A549 treated with dexamethasone at 1 μM for 4 hours (cell line): ENCODE data around the gene PSMD3. TPM values are rescaled to one million over a fixed set of nuclear protein-coding genes. Genes with fewer than 3 reads are reported as not detected.

Experiments
- total RNA-seq: library from RNA; stranded (reverse); fragments of 200-300 nt; extraction: Qiagen RNA extraction; gene quantifications from 5 replicates; pipeline ENCODE4 v1.2.3, GENCODE V29; 2022

PSMD3 gene
- 157 to 178 TPM (median 165 TPM) in 5 replicates for total RNA-seq

DNA sequence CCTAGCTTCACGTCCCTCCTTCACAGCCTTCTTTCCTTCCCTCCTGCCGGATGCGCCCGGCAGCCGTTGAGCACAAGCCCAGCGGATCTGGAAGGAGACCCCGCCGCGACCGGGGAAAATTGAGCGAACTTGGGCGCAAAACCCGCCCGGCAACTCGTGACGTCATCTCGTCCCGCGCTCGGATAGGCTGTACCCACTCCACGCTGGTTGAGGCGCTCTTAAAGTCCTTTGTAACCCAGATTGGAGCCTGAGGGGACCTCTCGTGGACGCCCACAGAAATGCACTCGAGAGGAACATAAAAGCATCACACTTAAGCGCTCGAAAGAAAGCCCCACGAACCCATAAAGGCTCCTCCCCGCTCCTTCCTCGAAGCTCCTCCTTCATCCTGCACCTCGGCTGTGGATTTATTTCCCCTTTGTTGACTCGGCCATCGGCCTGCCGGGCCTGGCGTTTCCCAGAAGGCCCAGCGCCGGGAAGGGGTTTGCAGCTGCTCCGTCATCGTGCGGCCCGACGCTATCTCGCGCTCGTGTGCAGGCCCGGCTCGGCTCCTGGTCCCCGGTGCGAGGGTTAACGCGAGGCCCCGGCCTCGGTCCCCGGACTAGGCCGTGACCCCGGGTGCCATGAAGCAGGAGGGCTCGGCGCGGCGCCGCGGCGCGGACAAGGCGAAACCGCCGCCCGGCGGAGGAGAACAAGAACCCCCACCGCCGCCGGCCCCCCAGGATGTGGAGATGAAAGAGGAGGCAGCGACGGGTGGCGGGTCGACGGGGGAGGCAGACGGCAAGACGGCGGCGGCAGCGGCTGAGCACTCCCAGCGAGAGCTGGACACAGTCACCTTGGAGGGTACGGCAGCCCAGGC lies at the start of gene PSMD3:
TSS of gene PSMD3 (plus strand) at position 457 of the 856 bp plus-strand sequence. CDS start at position 621, 164 bp downstream.

DNA sequence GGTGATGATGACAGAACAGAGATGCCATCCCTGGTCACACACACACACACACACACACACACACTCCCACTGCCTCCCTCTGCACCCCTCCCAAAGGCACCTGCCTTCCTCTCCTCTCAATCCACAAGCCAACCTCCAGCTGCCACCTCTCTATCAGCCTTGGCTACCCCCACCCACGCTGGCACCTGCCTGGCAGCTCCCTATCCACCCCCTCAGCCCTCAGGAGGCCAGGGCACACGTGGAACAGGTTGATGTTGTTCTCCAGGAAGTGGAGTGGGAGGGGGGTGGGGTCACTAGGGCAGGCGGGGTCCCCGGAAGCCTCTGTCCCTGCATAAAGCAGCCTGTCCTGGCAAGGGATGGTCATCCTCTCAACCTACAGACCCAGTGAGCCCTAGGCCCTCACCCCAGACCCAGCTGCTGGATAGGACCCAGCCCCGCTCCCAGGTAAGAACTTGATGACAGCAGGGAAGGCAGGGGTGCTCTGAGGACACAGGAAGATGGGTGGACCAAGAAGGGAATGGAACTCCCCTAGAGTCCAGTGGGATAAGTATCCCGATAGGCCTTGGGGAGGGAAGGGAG lies 17.9 kb upstream of the PSMD3 start, which contains the start of gene GSDMA:
TSS of gene GSDMA (plus strand) at position 363 of the 579 bp plus-strand sequence. CDS start 2,684 bp downstream, outside the sequence.

DNA sequence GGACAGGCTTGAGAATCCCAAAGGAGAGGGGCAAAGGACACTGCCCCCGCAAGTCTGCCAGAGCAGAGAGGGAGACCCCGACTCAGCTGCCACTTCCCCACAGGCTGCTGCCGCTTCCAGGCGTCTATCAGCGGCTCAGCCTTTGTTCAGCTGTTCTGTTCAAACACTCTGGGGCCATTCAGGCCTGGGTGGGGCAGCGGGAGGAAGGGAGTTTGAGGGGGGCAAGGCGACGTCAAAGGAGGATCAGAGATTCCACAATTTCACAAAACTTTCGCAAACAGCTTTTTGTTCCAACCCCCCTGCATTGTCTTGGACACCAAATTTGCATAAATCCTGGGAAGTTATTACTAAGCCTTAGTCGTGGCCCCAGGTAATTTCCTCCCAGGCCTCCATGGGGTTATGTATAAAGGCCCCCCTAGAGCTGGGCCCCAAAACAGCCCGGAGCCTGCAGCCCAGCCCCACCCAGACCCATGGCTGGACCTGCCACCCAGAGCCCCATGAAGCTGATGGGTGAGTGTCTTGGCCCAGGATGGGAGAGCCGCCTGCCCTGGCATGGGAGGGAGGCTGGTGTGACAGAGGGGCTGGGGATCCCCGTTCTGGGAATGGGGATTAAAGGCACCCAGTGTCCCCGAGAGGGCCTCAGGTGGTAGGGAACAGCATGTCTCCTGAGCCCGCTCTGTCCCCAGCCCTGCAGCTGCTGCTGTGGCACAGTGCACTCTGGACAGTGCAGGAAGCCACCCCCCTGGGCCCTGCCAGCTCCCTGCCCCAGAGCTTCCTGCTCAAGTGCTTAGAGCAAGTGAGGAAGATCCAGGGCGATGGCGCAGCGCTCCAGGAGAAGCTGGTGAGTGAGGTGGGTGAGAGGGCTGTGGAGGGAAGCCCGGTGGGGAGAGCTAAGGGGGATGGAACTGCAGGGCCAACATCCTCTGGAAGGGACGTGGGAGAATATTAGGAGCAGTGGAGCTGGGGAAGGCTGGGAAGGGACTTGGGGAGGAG lies 34.7 kb downstream of the PSMD3 start, which contains the start of gene CSF3:
TSS of gene CSF3 (plus strand) at position 436 of the 993 bp plus-strand sequence. CDS start at position 471, 35 bp downstream.

Other genes with a start within 250 kb of the PSMD3 start
- gene GRB7, start 242.9 kb upstream of the PSMD3 start, total RNA-seq = 3.5 to 5.7 TPM (median 4.8 TPM) in 5 replicates
- not detected in 5 replicates for gene IKZF3, start 116.5 kb upstream of the PSMD3 start, total RNA-seq
- gene ZPBP2, start 112.6 kb upstream of the PSMD3 start, total RNA-seq = not detected in 5 replicates
- 1.2 to 2.4 TPM (median 2.2 TPM) in 5 replicates for gene GSDMB, start 62.2 kb upstream of the PSMD3 start, total RNA-seq
- 33.0 to 41.3 TPM (median 37.4 TPM) in 5 replicates for gene ORMDL3, start 53.2 kb upstream of the PSMD3 start, total RNA-seq
- gene LRRC3C, start 53.1 kb upstream of the PSMD3 start, total RNA-seq = not detected in 5 replicates
- gene GSDMA, start 17.8 kb upstream of the PSMD3 start, total RNA-seq = not detected in 5 replicates
- gene CSF3, start 34.6 kb downstream of the PSMD3 start, total RNA-seq = 0.96 to 1.8 TPM (median 1.5 TPM) in 5 replicates
- gene MED24, start 73.6 kb downstream of the PSMD3 start, total RNA-seq = 42.3 to 68.1 TPM (median 59.6 TPM) in 5 replicates
- gene THRA, start 82.2 kb downstream of the PSMD3 start, total RNA-seq = 25.2 to 37.0 TPM (median 36.4 TPM) in 5 replicates
- 7.3 to 10.7 TPM (median 10.4 TPM) in 5 replicates for gene NR1D1, start 119.8 kb downstream of the PSMD3 start, total RNA-seq
- gene MSL1, start 141.2 kb downstream of the PSMD3 start, total RNA-seq = 57.1 to 69.9 TPM (median 65.9 TPM) in 5 replicates
- gene CASC3, start 159.7 kb downstream of the PSMD3 start, total RNA-seq = 42.2 to 52.5 TPM (median 50.6 TPM) in 5 replicates
- 1.7 to 3.1 TPM (median 2.9 TPM) in 5 replicates for gene RAPGEFL1, start 196.7 kb downstream of the PSMD3 start, total RNA-seq
- gene WIPF2, start 238.5 kb downstream of the PSMD3 start, total RNA-seq = 17.0 to 29.3 TPM (median 26.2 TPM) in 5 replicates